Gastroesophageal sphincter (tissue), 4 donors: ENCODE results near the gene WDR81. TPM values are rescaled to one million over a fixed set of nuclear protein-coding genes. Genes with fewer than 3 reads are reported as not detected.
A peak's percentile ranks its signal among the peaks of the same experiment; 100 is the strongest.

Source experiments
- ATAC-seq: fragments of 150-250 bp; one replicate; pipeline ENCODE4 v1.9.1; 2016; ENCODE audit warnings: mild to moderate bottlenecking, moderate library complexity
- H3K27ac ChIP-seq, 4 donors: fragments of 200-600 bp; sonication (generic) in 3 of 4; 1 replicate in 3 of 4; 2 replicates in 1 of 4; pipeline ENCODE4 v1.5.1; 2016 to 2019
- H3K27me3 ChIP-seq: fragments of 200-600 bp; sonication (generic); one replicate; pipeline ENCODE4 v1.5.1; 2019
- H3K36me3 ChIP-seq, 2 donors: fragments of 200-600 bp; sonication (generic); one replicate each; pipeline ENCODE4 v1.5.1; 2019; ENCODE audit warnings: control low read depth in 1 of 2
- H3K4me1 ChIP-seq, 3 donors: fragments of 200-600 bp; sonication (generic); 1 replicate in 2 of 3; 2 replicates in 1 of 3; pipeline ENCODE4 v1.5.1; 2016 to 2019; ENCODE audit warnings: control low read depth in 2 of 3
- H3K4me3 ChIP-seq, 2 donors: fragments of 200-600 bp; sonication (generic); one replicate each; pipeline ENCODE4 v1.5.1; 2019; ENCODE audit warnings: mild to moderate bottlenecking in 1 of 2, moderate library complexity in 1 of 2
- H3K9me3 ChIP-seq, 3 donors: fragments of 200-600 bp; sonication (generic); one replicate each; pipeline ENCODE4 v1.5.1; 2017 to 2019; ENCODE audit warnings: control low read depth in 2 of 3
- CTCF ChIP-seq, 4 experiments: fragments of 200-600 bp in 2 of 4; fragments of 450-650 bp in 2 of 4; sonication (generic) in 1 of 4; IDR thresholded peaks; one replicate each; pipeline ENCODE4 v1.5.1; 2017 to 2019; ENCODE audit warnings: antibody characterized with exemption in 4 of 4, mild to moderate bottlenecking in 2 of 4, moderate library complexity in 2 of 4
- EP300 ChIP-seq: sonication (generic); formaldehyde crosslinking; IDR thresholded peaks from one replicate; pipeline ENCODE4 v1.6.1; 2017; ENCODE audit warnings: antibody characterized with exemption, mild to moderate bottlenecking
- POLR2A ChIP-seq, 2 donors: fragments of 450-650 bp; IDR thresholded peaks; one replicate each; pipeline ENCODE4 v1.6.1; 2017; ENCODE audit warnings: antibody characterized with exemption in 2 of 2, mild to moderate bottlenecking in 2 of 2, moderate library complexity in 1 of 2
- POLR2AphosphoS5 ChIP-seq: sonication (generic); formaldehyde crosslinking; IDR thresholded peaks from one replicate; pipeline ENCODE4 v1.6.1; 2017; ENCODE audit warnings: antibody characterized with exemption
- WGBS, 2 donors: methylation state at CpG; one replicate each; pipeline ENCODE4 v1.1.5; 2018; ENCODE audit warnings: low coverage in 1 of 2; 5-methylcytosine and 5-hydroxymethylcytosine counted together
- total RNA-seq, 4 donors: library from RNA; depleted of rRNA; stranded (reverse); fragments of >200 nt; gene quantifications; one replicate each; pipeline ENCODE4 v1.1.0, GENCODE V29; 2016

Gene WDR81
- total RNA-seq, 4 donors from 2014 or later, result 21.8 to 44.1 (median 32.2) TPM

DNA sequence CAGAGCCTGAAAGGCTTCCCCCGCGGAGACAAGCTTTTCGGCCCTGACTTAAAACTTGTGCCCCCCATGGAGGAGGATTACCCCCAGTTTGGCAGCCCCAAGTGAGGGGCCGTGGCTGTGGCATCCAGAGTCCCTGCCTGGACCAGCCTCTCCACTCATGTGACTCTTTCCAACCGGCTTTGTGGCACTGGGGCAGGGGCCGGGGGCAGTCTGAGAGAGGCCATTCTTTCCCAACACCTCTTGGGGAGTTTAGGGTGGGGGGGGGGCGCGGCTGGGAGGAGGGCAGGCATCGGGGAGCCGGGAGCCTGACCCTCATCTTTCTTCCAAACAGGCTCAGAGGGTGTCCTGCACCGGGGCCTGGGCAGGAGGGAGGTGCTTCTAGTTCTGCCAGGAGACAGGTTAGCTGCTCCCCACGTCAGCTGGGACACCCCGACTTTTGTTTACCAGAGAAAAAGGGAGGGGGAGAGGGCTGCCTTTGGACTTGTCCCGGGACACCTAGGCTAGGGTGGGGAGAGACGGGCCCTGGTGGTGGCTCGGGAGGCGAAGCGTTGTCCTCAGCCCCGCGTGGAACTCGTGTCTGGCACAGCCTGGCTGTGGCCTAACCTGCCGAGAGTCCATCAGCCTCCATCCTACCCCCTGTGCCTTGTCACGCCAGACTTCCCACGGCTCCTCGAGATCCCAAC is 30.1 kb downstream of the WDR81 start:
- TF ChIP-seq EP300, result no peak
- no peak for TF ChIP-seq CTCF (IDR thresholded peaks at IDR 0.05)
- no peak for TF ChIP-seq POLR2A (IDR thresholded peaks at IDR 0.05)
- TF ChIP-seq POLR2AphosphoS5, result no peak
- Histone ChIP-seq H3K27ac (peak overlapping the region in 1 of 4 donors; percentile 12), H3K9me3 (no peaks in the 10 kb centered on the region), H3K4me3 (no peak overlapping the region), H3K27me3 (peaks cover 20% of the 10 kb centered on the region), H3K4me1 (no peaks in the 10 kb centered on the region), H3K36me3 (no peaks in the 10 kb centered on the region)
- ATAC-seq, result no peak
- no CpG with 5 or more reads among the region's 25 CpGs for WGBS, 2 donors

GRCh38 chr17:1755252-1755826 is 30.8 kb downstream of the WDR81 start:
- no peak overlapping the region for H3K27ac ChIP-seq
- no peak overlapping the region for H3K4me3 ChIP-seq
- 90% methylated on average over 2 of the region's 20 CpGs; no CpG with 5 or more reads in 1 of the 2 donors for WGBS, 2 donors
- no peak for TF ChIP-seq POLR2AphosphoS5
- no peak for TF ChIP-seq POLR2A (IDR thresholded peaks at IDR 0.05)
- H3K9me3 ChIP-seq, result no peaks in the 10 kb centered on the region
- peaks cover 20% of the 10 kb centered on the region for H3K27me3 ChIP-seq
- H3K36me3 ChIP-seq, result no peaks in the 10 kb centered on the region
- H3K4me1 ChIP-seq, result no peaks in the 10 kb centered on the region
- no peak for ATAC-seq

DNA sequence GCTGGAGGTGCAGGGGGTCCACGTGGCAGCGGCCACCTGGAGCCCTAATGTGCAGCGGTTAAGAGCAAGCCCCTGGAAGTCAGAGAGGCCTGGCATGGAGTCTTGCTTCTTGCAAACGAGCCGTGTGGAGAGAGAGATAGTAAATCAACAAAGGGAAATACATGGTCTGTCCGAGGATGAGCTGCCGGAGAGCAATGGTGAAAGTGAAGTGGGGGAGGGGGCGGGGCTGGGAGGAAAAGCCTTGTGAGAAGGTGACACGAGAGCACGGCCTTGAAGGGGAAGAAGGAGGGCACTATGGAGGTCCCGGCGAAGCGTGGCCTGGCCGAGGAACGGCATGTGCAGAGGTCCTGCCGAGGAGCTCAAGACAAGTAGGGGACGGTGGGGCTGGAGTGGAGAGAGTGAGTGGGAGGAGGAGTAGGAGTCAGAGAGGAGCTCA is 31.3 kb downstream of the WDR81 start:
- TF ChIP-seq EP300 (no peak), CTCF (IDR thresholded peaks at IDR 0.05) (no peak), POLR2A (IDR thresholded peaks at IDR 0.05) (no peak), POLR2AphosphoS5 (no peak)
- no peaks in the 10 kb centered on the region for H3K9me3 ChIP-seq
- peaks cover 20% of the 10 kb centered on the region for H3K27me3 ChIP-seq
- no peak overlapping the region for H3K27ac ChIP-seq
- ATAC-seq, result no peak
- H3K36me3 ChIP-seq, result no peaks in the 10 kb centered on the region
- H3K4me3 ChIP-seq, result no peak overlapping the region
- no peaks in the 10 kb centered on the region for H3K4me1 ChIP-seq
- whole genome bisulfite sequencing, 2 donors, result 58 to 65% methylated on average over 10 to 14 of the region's 17 CpGs

DNA sequence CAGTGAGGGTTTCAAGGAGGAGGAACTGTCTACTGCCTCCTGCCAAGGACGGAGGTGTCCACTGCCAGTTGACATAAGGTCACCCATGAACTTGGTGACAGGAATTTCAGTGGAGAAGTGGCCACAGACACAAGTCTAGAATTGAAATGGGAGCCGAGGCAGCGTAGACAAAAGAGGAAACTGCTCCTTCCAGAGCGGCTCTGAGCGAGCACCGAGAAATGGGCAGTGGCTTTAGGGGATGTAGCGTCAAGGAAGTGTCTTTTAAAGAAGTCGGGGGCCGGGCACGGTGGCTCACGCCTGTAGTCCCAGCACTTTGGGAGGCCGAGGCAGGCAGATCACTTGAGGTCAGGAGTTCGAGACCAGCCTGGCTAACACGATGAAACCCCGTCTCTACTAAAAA is 34.3 kb downstream of the WDR81 start:
- ATAC-seq, result no peak
- Histone ChIP-seq H3K4me3 (no peak overlapping the region), H3K36me3 (no peaks in the 10 kb centered on the region), H3K9me3 (no peaks in the 10 kb centered on the region), H3K27me3 (peaks cover 19% of the 10 kb centered on the region), H3K27ac (no peak overlapping the region), H3K4me1 (peaks cover 0 to 10% (median 3%) of the 10 kb centered on the region in 3 donors)
- WGBS, 2 donors, result 70 to 95% methylated on average over 7 to 12 of the region's 15 CpGs
- TF ChIP-seq POLR2A (IDR thresholded peaks at IDR 0.05) (no peak), EP300 (no peak), POLR2AphosphoS5 (no peak), CTCF (IDR thresholded peaks at IDR 0.05) (no peak)

DNA sequence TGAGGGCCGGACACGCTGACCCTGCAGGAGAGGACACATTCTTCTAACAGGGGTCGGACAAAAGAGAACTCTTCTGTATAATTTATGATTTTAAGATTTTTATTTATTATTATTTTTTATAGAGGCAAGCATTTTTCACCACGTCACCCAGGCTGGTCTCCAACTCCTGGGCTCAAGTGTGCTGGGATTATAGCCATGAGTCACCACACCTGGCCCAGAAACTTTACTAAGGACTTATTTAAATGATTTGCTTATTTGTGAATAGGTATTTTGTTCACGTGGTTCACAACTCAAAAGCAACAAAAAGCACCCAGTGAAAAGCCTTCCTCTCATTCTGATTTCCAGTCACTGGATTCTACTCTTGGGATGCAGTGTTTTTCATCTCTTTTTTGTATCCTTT is 35.0 kb downstream of the WDR81 start:
- Histone ChIP-seq H3K9me3 (no peaks in the 10 kb centered on the region), H3K27me3 (peaks cover 12% of the 10 kb centered on the region), H3K4me3 (no peak overlapping the region), H3K27ac (no peak overlapping the region), H3K36me3 (no peaks in the 10 kb centered on the region), H3K4me1 (peaks cover 0 to 17% (median 8%) of the 10 kb centered on the region in 3 donors)
- TF ChIP-seq CTCF (IDR thresholded peaks at IDR 0.05) (no peak), POLR2AphosphoS5 (no peak), POLR2A (IDR thresholded peaks at IDR 0.05) (no peak)
- WGBS, 2 donors, result 50 to 72% methylated on average over 2 to 5 of the region's 5 CpGs
- ATAC-seq, result no peak
